Upper lobe of left lung (tissue), 6 donors: ENCODE results near the gene FBXO10. TPM values are rescaled to one million over a fixed set of nuclear protein-coding genes. Genes with fewer than 3 reads are reported as not detected.

Experiments used
- ATAC-seq, 2 donors: fragments of 200-7000 bp; cut with Tn5 transposase; one replicate each; pipeline ENCODE4 v1.9.1; 2022; ENCODE audit warnings: mild to moderate bottlenecking in 2 of 2, moderate library complexity in 2 of 2; ENCODE audit not compliant: low FRiP score in 2 of 2
- DNase-seq, 2 donors: peaks; one replicate each; pipeline ENCODE4 v3.0.0-alpha.2; 2019 to 2020
- H3K27ac ChIP-seq, 4 donors: fragments of 200-600 bp; sonication (generic); one replicate each; pipeline ENCODE4 v1.5.1; 2016 to 2019
- H3K27me3 ChIP-seq, 4 donors: fragments of 200-600 bp; sonication (generic); one replicate each; pipeline ENCODE4 v1.5.1; 2017 to 2019
- H3K36me3 ChIP-seq, 4 donors: fragments of 200-600 bp; sonication (generic); one replicate each; pipeline ENCODE4 v1.5.1; 2016 to 2019
- H3K4me1 ChIP-seq, 4 donors: fragments of 200-600 bp; sonication (generic); one replicate each; pipeline ENCODE4 v1.5.1; 2018 to 2019
- H3K4me3 ChIP-seq, 4 donors: fragments of 200-600 bp; sonication (generic); one replicate each; pipeline ENCODE4 v1.5.1; 2017 to 2019; ENCODE audit warnings: mild to moderate bottlenecking in 2 of 4, moderate library complexity in 1 of 4
- H3K9me3 ChIP-seq, 4 donors: fragments of 200-600 bp; sonication (generic); one replicate each; pipeline ENCODE4 v1.5.1; 2018 to 2019
- CTCF ChIP-seq, 6 experiments: fragments of 450-650 bp in 4 of 6; fragments of 200-600 bp in 2 of 6; sonication (generic) in 2 of 6; IDR thresholded peaks; one replicate each; pipeline ENCODE4 v1.5.1; 2016 to 2019; ENCODE audit warnings: antibody characterized with exemption in 6 of 6
- EP300 ChIP-seq, 4 donors: sonication (generic); formaldehyde crosslinking; IDR thresholded peaks; one replicate each; pipeline ENCODE4 v1.5.1; 2017; ENCODE audit warnings: antibody characterized with exemption in 4 of 4, control low read depth in 2 of 4
- POLR2A ChIP-seq, 4 donors: fragments of 450-650 bp; IDR thresholded peaks; one replicate each; pipeline ENCODE4 v1.5.1; 2016 to 2017; ENCODE audit warnings: antibody characterized with exemption in 4 of 4, mild to moderate bottlenecking in 2 of 4
- POLR2AphosphoS5 ChIP-seq, 2 donors: sonication (generic); formaldehyde crosslinking; IDR thresholded peaks; one replicate each; pipeline ENCODE4 v1.5.1; 2017; ENCODE audit warnings: antibody characterized with exemption in 2 of 2
- WGBS, 2 donors: methylation state at CpG; one replicate each; pipeline ENCODE4 v1.1.5; 2017 to 2018; 5-methylcytosine and 5-hydroxymethylcytosine counted together
- total RNA-seq, 6 donors: library from RNA; depleted of rRNA in 4 of 6; stranded (reverse); fragments of >200 nt in 4 of 6; gene quantifications; one replicate each; pipeline versions ENCODE4 v1.1.0 to v1.2.1, GENCODE V29; 2016 to 2021
- donor health status: DM: no; HTN: no; CAD: no; lungs with moderate emphysema.
- donor health status: DM: no; HTN: yes; CAD: no; lungs with severe emphysema.

Gene FBXO10
- total RNA-seq, 6 donors from 2014 or later = 7.9 to 13.4 (median 8.7) TPM

GRCh38 chr9:37551468-37551867 is 24.7 kb downstream of the FBXO10 start:
- no peaks in the 10 kb centered on the region for H3K4me1 ChIP-seq
- TF ChIP-seq POLR2A (IDR thresholded peaks at IDR 0.05) (no peak), CTCF (IDR thresholded peaks at IDR 0.05) (no peak), POLR2AphosphoS5 (IDR thresholded peaks at IDR 0.05) (no peak), EP300 (IDR thresholded peaks at IDR 0.05) (no peak)

GRCh38 chr9:37550781-37551180 is 25.4 kb downstream of the FBXO10 start:
- Histone ChIP-seq H3K36me3 (no peaks in the 10 kb centered on the region), H3K27ac (no peak overlapping the region), H3K27me3 (no peaks in the 10 kb centered on the region), H3K9me3 (no peaks in the 10 kb centered on the region), H3K4me3 (no peak overlapping the region), H3K4me1 (no peaks in the 10 kb centered on the region)
- WGBS, 2 donors = 95 to 100% methylated on average over 1 of the region's 1 CpG
- DNase-seq (no peak), ATAC-seq (no peak)
- TF ChIP-seq CTCF (IDR thresholded peaks at IDR 0.05) (no peak), POLR2AphosphoS5 (IDR thresholded peaks at IDR 0.05) (no peak), POLR2A (IDR thresholded peaks at IDR 0.05) (no peak)

More at GRCh38 chr9:37551468-37551867, 24.7 kb downstream of the FBXO10 start:
- Histone ChIP-seq H3K36me3 (no peaks in the 10 kb centered on the region), H3K27me3 (no peaks in the 10 kb centered on the region), H3K27ac (peak overlapping the region in 1 of 4 donors; percentile 4), H3K9me3 (no peaks in the 10 kb centered on the region), H3K4me3 (no peak overlapping the region)
- WGBS, 2 donors = 78 to 97% methylated on average over 2 to 3 of the region's 3 CpGs
- DNase-seq (no peak), ATAC-seq (no peak)

- H3K36me3 ChIP-seq = no peaks in the 10 kb centered on the region
- no peak overlapping the region for H3K4me3 ChIP-seq
- no peaks in the 10 kb centered on the region for H3K9me3 ChIP-seq
- TF ChIP-seq POLR2A (IDR thresholded peaks at IDR 0.05) (no peak), POLR2AphosphoS5 (IDR thresholded peaks at IDR 0.05) (no peak), CTCF (IDR thresholded peaks at IDR 0.05) (no peak), EP300 (IDR thresholded peaks at IDR 0.05) (no peak)
- H3K27me3 ChIP-seq = no peaks in the 10 kb centered on the region
- DNase-seq (no peak), ATAC-seq (no peak)
- H3K27ac ChIP-seq = no peak overlapping the region
- H3K4me1 ChIP-seq = no peaks in the 10 kb centered on the region
Measured at GRCh38 chr9:37549527-37549926, 26.7 kb downstream of the FBXO10 start.

DNA sequence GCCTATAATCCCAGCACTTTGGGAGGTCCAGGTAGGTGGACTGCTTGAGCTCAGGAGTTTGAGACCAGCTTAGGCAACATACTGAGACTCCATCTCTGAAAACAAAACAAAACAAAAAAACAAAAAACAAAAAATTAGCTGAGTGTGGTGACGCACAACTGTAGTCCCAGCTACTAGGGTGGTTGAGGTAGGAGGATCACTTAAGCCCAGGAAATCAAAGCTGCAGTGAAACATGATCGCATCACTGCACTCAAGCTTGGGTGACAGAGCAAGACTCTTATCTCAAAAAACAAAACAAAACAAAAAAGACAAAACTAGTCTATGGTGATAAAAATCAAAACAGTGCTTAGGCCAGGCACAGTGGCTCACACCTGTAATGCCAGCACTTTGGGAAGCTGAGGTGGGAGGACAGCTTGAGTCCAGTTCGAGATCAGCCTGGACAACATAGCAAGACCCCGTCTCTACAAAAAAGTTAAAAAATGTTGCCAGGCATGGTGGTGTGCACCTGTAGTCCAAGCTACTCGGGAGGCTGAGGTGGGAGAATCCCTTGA is 28.8 kb downstream of the FBXO10 start:
- TF ChIP-seq EP300 (IDR thresholded peaks at IDR 0.05) = no peak
- TF ChIP-seq POLR2A (IDR thresholded peaks at IDR 0.05) = no peak
- no peak for TF ChIP-seq CTCF (IDR thresholded peaks at IDR 0.05)
- TF ChIP-seq POLR2AphosphoS5 (IDR thresholded peaks at IDR 0.05) = no peak
- 95 to 97% methylated on average over 5 of the region's 5 CpGs for WGBS, 2 donors
- H3K27me3 ChIP-seq = no peaks in the 10 kb centered on the region
- no peak overlapping the region for H3K27ac ChIP-seq
- H3K36me3 ChIP-seq = no peaks in the 10 kb centered on the region
- ATAC-seq (no peak), DNase-seq (no peak)
- no peaks in the 10 kb centered on the region for H3K9me3 ChIP-seq
- no peak overlapping the region for H3K4me3 ChIP-seq
- H3K4me1 ChIP-seq = no peaks in the 10 kb centered on the region

- ATAC-seq (no peak), DNase-seq (no peak)
- H3K4me3 ChIP-seq = no peak overlapping the region
- TF ChIP-seq CTCF (IDR thresholded peaks at IDR 0.05) (no peak), EP300 (IDR thresholded peaks at IDR 0.05) (no peak), POLR2A (IDR thresholded peaks at IDR 0.05) (no peak), POLR2AphosphoS5 (IDR thresholded peaks at IDR 0.05) (no peak)
- no peaks in the 10 kb centered on the region for H3K4me1 ChIP-seq
- H3K36me3 ChIP-seq = peaks cover 0 to 8% (median 4%) of the 10 kb centered on the region in 4 donors
- WGBS, 2 donors = 91 to 100% methylated on average over 1 of the region's 1 CpG
- no peaks in the 10 kb centered on the region for H3K9me3 ChIP-seq
- H3K27ac ChIP-seq = no peak overlapping the region
- no peaks in the 10 kb centered on the region for H3K27me3 ChIP-seq
Measured at GRCh38 chr9:37543468-37543867, 32.7 kb downstream of the FBXO10 start.
